Activated naive CD4-positive, alpha-beta T cell treated with anti-CD3 and anti-CD28 coated beads, Interleukin-2, amount 50 U/mL, for 72 hours (primary cell): ENCODE measurements around the gene PLCB1. TPM values are rescaled to one million over a fixed set of nuclear protein-coding genes. Genes with fewer than 3 reads are reported as not detected.

Experiments used
- ATAC-seq, 2 donors: fragments of 150-1000 bp; cut with Tn5 transposase; 2 replicates each; pipeline ENCODE4 v1.10.0; 2021; ENCODE audit warnings: mild to moderate bottlenecking in 2 of 2, moderate library complexity in 2 of 2
- DNase-seq, 2 donors: peaks; one replicate each; pipeline ENCODE4 v3.0.0; 2021 to 2022; ENCODE audit warnings: low spot score in 2 of 2
- H3K27ac Mint-ChIP-seq, 2 donors: one replicate each; pipeline ENCODE4 v1.8.0; 2022; ENCODE audit warnings: mild to moderate bottlenecking in 2 of 2, mixed read lengths in 2 of 2
- H3K36me3 Mint-ChIP-seq, 2 donors: one replicate each; pipeline ENCODE4 v1.8.0; 2022; ENCODE audit warnings: mixed read lengths in 2 of 2
- H3K9me3 Mint-ChIP-seq, 2 donors: one replicate each; pipeline ENCODE4 v1.8.0; 2022; ENCODE audit warnings: mixed read lengths in 2 of 2
- total RNA-seq, 2 donors: library from RNA; stranded (reverse); gene quantifications; one replicate each; pipeline ENCODE4 v1.2.3, GENCODE V29; 2022

Gene PLCB1
- total RNA-seq, 2 donors from 2014 or later: 0.56 to 2.1 TPM

GRCh38 chr20:8536262-8536618 lies 404.2 kb downstream of the PLCB1 start:
- DNase-seq (no peak), ATAC-seq (no peak)
- H3K9me3 Mint-ChIP-seq: peaks cover 0 to 2% of the 10 kb centered on the region in 2 donors
- no peaks in the 10 kb centered on the region for H3K36me3 Mint-ChIP-seq
- H3K27ac Mint-ChIP-seq: no peak overlapping the region

- H3K36me3 Mint-ChIP-seq: no peaks in the 10 kb centered on the region
- DNase-seq: no peak
- no peak overlapping the region for H3K27ac Mint-ChIP-seq
- no peak for ATAC-seq
- H3K9me3 Mint-ChIP-seq: peaks cover 4 to 5% of the 10 kb centered on the region in 2 donors
These were observed 408.4 kb downstream of the PLCB1 start for GRCh38 chr20:8540466-8540865.

GRCh38 chr20:8542110-8542486 lies 410.0 kb downstream of the PLCB1 start:
- DNase-seq (no peak), ATAC-seq (no peak)
- Mint-ChIP-seq H3K36me3 (no peaks in the 10 kb centered on the region), H3K9me3 (peaks cover 4 to 5% of the 10 kb centered on the region in 2 donors), H3K27ac (no peak overlapping the region)

- H3K36me3 Mint-ChIP-seq: no peaks in the 10 kb centered on the region
- no peak overlapping the region for H3K27ac Mint-ChIP-seq
- no peak for DNase-seq
- H3K9me3 Mint-ChIP-seq: peaks cover 4 to 5% of the 10 kb centered on the region in 2 donors
- ATAC-seq: no peak
These were observed 413.1 kb downstream of the PLCB1 start for GRCh38 chr20:8545212-8545611.

- no peaks in the 10 kb centered on the region for H3K36me3 Mint-ChIP-seq
- peaks cover 0 to 5% of the 10 kb centered on the region in 2 donors for H3K9me3 Mint-ChIP-seq
- no peak overlapping the region for H3K27ac Mint-ChIP-seq
- no peak for DNase-seq
- ATAC-seq: no peak
These were observed 415.1 kb downstream of the PLCB1 start for GRCh38 chr20:8547035-8547650.

- DNase-seq: no peak
- peaks cover 0 to 5% of the 10 kb centered on the region in 2 donors for H3K9me3 Mint-ChIP-seq
- no peaks in the 10 kb centered on the region for H3K36me3 Mint-ChIP-seq
- H3K27ac Mint-ChIP-seq: no peak overlapping the region
- no peak for ATAC-seq
These were observed 416.0 kb downstream of the PLCB1 start for GRCh38 chr20:8547968-8548588.

GRCh38 chr20:8549192-8549591 lies 417.1 kb downstream of the PLCB1 start:
- H3K36me3 Mint-ChIP-seq: no peaks in the 10 kb centered on the region
- ATAC-seq: no peak
- no peak overlapping the region for H3K27ac Mint-ChIP-seq
- H3K9me3 Mint-ChIP-seq: peaks cover 0 to 5% of the 10 kb centered on the region in 2 donors
- no peak for DNase-seq

- DNase-seq: no peak
- ATAC-seq: no peak
- Mint-ChIP-seq H3K27ac (no peak overlapping the region), H3K9me3 (peaks cover 13% of the 10 kb centered on the region in 2 donors), H3K36me3 (peaks cover 0 to 4% of the 10 kb centered on the region in 2 donors)
These were observed 425.6 kb downstream of the PLCB1 start for GRCh38 chr20:8557711-8558110.

- Mint-ChIP-seq H3K27ac (no peak overlapping the region), H3K36me3 (no peaks in the 10 kb centered on the region), H3K9me3 (peaks cover under 1 to 9% of the 10 kb centered on the region in 2 donors)
- DNase-seq: no peak
- ATAC-seq: no peak
These were observed 430.3 kb downstream of the PLCB1 start for GRCh38 chr20:8562356-8562755.

- no peak for ATAC-seq
These were observed 436.0 kb downstream of the PLCB1 start for GRCh38 chr20:8568075-8568474.

GRCh38 chr20:8569766-8570165 lies 437.7 kb downstream of the PLCB1 start:
- Mint-ChIP-seq H3K36me3 (no peaks in the 10 kb centered on the region), H3K9me3 (peaks cover 4 to 7% of the 10 kb centered on the region in 2 donors), H3K27ac (no peak overlapping the region)
- DNase-seq (no peak), ATAC-seq (no peak)

More at GRCh38 chr20:8568075-8568474, 436.0 kb downstream of the PLCB1 start:
- DNase-seq: no peak
- Mint-ChIP-seq H3K27ac (no peak overlapping the region), H3K36me3 (no peaks in the 10 kb centered on the region), H3K9me3 (peaks cover 4 to 7% of the 10 kb centered on the region in 2 donors)

GRCh38 chr20:8571611-8572010 lies 439.5 kb downstream of the PLCB1 start:
- ATAC-seq (no peak), DNase-seq (no peak)
- Mint-ChIP-seq H3K9me3 (peaks cover 4 to 7% of the 10 kb centered on the region in 2 donors), H3K36me3 (no peaks in the 10 kb centered on the region), H3K27ac (no peak overlapping the region)

- Mint-ChIP-seq H3K27ac (no peak overlapping the region), H3K36me3 (no peaks in the 10 kb centered on the region), H3K9me3 (peaks cover 4 to 7% of the 10 kb centered on the region in 2 donors)
- DNase-seq (no peak), ATAC-seq (no peak)
These were observed 441.6 kb downstream of the PLCB1 start for GRCh38 chr20:8573686-8574085.

- Mint-ChIP-seq H3K9me3 (peaks cover 4 to 7% of the 10 kb centered on the region in 2 donors), H3K27ac (no peak overlapping the region), H3K36me3 (no peaks in the 10 kb centered on the region)
- ATAC-seq: no peak
- DNase-seq: no peak
These were observed 443.0 kb downstream of the PLCB1 start for GRCh38 chr20:8575114-8575513.

- peaks cover 3 to 4% of the 10 kb centered on the region in 2 donors for H3K9me3 Mint-ChIP-seq
- no peak overlapping the region for H3K27ac Mint-ChIP-seq
- no peaks in the 10 kb centered on the region for H3K36me3 Mint-ChIP-seq
- no peak for DNase-seq
- no peak for ATAC-seq
These were observed 446.2 kb downstream of the PLCB1 start for GRCh38 chr20:8578161-8578865.

- Mint-ChIP-seq H3K36me3 (no peaks in the 10 kb centered on the region), H3K9me3 (peaks cover 3 to 4% of the 10 kb centered on the region in 2 donors), H3K27ac (no peak overlapping the region)
- DNase-seq (no peak), ATAC-seq (no peak)
These were observed 447.0 kb downstream of the PLCB1 start for GRCh38 chr20:8579035-8579434.

- Mint-ChIP-seq H3K27ac (no peak overlapping the region), H3K36me3 (no peaks in the 10 kb centered on the region), H3K9me3 (peaks cover 3 to 4% of the 10 kb centered on the region in 2 donors)
- DNase-seq: no peak
- ATAC-seq: no peak
These were observed 449.5 kb downstream of the PLCB1 start for GRCh38 chr20:8581446-8582183.
